Astrocyte of the spinal cord (primary cell): ENCODE measurements around the gene LRGUK.

ENCODE experiments used
- DNase-seq: peaks from one replicate; pipeline ENCODE4 v3.0.0; 2011; ENCODE audit warnings: low read depth, low spot score
- H3K4me3 ChIP-seq: 2 replicates; pipeline ENCODE4 v1.5.1; 2011; ENCODE audit warnings: low read depth, mild to moderate bottlenecking, low read length, moderate library complexity
- in situ Hi-C: cut with HindIII; loops from 2 replicates; pipeline ENCODE4 v1.10.0; 2017; ENCODE audit warnings: low sequenced_read_pairs
- TF ChIP-seq, protein P1 (sequence below): IDR thresholded peaks from 2 replicates; pipeline ENCODE4 v1.5.1; 2012; ENCODE audit warnings: low read depth, mild to moderate bottlenecking, low read length, inconsistent platforms

Gene LRGUK

DNA sequence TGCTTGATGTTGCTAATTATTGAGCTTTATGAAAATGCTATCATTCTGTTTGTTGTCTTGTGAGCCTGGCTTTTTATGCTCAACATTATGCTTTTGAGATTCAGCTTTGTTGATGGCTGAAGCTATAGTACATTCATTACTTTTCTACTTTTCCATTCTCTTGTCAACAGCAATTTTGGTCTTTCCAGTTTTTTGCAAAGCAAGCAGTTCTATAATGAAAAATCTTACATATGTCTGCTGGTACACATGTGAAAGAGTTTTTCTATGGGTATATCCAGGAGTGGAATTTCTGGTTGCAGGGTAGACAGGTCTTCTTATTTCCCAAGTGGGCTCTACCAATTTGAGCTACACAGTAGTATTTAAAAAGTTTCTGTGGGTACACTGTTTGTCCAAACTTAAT is 152.8 kb downstream of the LRGUK start:
- TF ChIP-seq, protein P1, sequence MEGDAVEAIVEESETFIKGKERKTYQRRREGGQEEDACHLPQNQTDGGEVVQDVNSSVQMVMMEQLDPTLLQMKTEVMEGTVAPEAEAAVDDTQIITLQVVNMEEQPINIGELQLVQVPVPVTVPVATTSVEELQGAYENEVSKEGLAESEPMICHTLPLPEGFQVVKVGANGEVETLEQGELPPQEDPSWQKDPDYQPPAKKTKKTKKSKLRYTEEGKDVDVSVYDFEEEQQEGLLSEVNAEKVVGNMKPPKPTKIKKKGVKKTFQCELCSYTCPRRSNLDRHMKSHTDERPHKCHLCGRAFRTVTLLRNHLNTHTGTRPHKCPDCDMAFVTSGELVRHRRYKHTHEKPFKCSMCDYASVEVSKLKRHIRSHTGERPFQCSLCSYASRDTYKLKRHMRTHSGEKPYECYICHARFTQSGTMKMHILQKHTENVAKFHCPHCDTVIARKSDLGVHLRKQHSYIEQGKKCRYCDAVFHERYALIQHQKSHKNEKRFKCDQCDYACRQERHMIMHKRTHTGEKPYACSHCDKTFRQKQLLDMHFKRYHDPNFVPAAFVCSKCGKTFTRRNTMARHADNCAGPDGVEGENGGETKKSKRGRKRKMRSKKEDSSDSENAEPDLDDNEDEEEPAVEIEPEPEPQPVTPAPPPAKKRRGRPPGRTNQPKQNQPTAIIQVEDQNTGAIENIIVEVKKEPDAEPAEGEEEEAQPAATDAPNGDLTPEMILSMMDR, result no peak
- no peak overlapping the region for H3K4me3 ChIP-seq
- in situ Hi-C loops, result no loop called here
- no peak for DNase-seq

DNA sequence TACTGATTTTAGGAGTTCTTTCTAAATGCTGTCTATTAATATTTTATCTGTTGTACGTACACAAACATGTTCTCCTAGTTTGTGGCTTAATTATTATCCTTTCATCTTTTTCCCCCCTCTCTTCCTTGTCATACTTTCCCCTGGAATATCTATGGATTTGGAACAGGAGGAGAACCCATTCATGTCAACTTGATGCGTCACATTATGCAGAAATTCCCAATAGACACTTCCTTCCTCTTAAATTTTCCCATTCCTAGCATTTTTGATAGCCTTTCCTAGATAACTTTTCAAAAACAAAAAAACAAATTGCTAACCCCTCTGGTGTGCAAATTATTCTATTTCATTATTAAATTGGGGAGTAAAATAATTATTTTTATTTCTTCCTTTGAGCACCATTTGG is 153.4 kb downstream of the LRGUK start:
- DNase-seq, result no peak
- TF ChIP-seq, protein P1, result no peak
- H3K4me3 ChIP-seq, result no peak overlapping the region
- in situ Hi-C loops, result no loop called here

DNA sequence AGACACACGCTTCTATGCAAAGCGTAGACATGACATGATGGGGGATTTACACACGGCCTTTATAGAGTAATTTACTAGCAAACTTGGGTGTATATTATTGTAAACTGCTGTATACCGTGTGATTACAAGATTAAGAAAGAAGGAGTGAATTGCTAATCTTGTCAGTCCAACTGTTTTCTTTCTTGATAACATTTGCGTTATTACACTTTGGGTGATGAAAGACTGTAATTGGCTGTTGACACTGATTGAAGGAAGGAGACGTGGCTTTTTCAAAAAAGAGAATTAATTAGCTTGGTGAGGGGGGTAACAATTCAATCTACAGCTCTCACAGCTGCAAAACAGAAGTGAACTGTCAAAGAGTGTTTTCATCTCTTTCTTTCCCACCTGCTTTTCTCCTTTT is 156.9 kb downstream of the LRGUK start:
- DNase-seq, result no peak
- in situ Hi-C loops, result no loop called here
- no peak overlapping the region for H3K4me3 ChIP-seq
- TF ChIP-seq, protein P1, result no peak

DNA sequence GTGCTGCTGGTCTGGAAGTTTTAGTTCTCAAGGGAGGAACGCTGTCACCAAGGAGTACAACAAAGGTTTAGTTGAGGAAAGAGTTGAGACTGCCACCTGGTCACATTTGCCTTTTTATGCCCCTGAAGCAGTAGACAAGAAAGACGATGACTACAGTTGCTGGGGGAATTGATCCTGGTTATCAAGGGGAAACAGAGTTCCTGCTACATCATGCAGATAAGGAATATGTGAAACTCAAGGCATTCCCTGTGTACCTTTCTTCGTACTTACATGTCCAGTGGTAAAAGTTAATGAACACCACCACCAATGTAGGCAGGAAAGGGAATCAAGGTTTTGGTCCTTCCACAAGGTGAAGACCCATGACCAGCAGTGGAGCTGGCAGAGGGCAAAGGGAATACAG is 157.8 kb downstream of the LRGUK start:
- TF ChIP-seq, protein P1, result no peak
- in situ Hi-C loops, result no loop called here
- no peak overlapping the region for H3K4me3 ChIP-seq
- DNase-seq, result no peak

DNA sequence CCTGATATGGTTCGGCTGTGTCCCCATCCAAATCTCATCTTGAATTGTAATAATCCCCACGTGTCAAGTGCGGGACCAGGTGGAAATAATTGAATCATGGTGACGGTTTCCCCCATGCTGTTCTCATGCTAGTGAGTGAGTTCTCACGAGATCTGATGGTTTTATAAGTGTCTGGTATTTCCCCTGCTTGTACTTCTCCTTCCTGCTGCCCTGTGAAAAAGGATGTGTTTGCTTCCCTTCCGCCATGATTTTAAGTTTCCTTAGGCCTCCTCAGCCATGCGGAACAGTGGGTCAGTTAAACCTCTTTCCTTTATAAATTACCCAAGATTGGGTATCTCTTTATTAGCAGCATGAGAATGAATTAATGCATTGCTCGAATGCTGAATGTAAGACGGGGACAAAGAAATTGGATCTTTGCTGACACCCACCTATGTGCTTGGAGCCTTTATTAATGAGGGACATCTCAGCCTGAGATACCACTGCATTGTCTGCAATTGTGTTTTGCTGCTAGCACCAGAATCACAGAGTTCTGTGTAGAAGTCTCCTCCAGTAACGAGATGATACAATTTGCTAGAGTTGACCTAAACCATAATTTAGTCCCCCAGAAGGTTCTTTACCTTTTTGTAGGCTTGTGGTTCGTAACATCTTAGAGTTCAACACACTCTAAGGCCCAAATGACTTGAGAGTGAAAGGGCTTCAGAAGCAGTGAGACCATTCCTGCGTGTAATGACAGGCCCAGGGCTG is 160.9 kb downstream of the LRGUK start:
- DNase-seq, result no peak
- in situ Hi-C loops, result no loop called here

DNA sequence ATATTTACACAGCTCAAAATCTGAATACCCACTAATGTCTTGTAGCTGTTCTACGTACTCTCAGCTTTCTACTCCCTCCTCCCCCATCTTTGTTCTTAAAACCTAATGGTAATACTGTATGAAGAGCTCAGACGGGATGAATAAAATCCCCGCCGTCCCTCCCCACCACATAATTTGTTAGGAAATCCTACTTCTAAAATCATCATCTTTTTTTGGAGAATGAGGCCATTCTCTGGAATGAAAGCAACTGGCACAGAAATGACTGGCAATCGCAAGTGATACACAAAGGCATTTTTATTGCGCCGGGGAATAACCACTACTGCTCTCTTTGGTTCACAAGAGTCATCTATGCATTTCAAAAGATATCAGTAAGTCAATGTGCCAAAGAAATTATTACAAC is 162.3 kb downstream of the LRGUK start:
- TF ChIP-seq, protein P1, result no peak

More for the DNA sequence above, 160.9 kb downstream of the LRGUK start:
- no peak overlapping the region for H3K4me3 ChIP-seq
- TF ChIP-seq, protein P1, result no peak

More for the DNA sequence above, 162.3 kb downstream of the LRGUK start:
- H3K4me3 ChIP-seq, result no peak overlapping the region
- in situ Hi-C loops, result no loop called here
- no peak for DNase-seq
